Measurements from ENCODE around the gene PIMREG. TPM values are rescaled to one million over a fixed set of nuclear protein-coding genes. Genes with fewer than 3 reads are reported as not detected.
A peak's percentile ranks its signal among the peaks of the same experiment; 100 is the strongest.

PIMREG gene
- total RNA-seq, 3 donors from 2014 or later, result 0.95 to 13.0 (median 3.2) TPM

DNA sequence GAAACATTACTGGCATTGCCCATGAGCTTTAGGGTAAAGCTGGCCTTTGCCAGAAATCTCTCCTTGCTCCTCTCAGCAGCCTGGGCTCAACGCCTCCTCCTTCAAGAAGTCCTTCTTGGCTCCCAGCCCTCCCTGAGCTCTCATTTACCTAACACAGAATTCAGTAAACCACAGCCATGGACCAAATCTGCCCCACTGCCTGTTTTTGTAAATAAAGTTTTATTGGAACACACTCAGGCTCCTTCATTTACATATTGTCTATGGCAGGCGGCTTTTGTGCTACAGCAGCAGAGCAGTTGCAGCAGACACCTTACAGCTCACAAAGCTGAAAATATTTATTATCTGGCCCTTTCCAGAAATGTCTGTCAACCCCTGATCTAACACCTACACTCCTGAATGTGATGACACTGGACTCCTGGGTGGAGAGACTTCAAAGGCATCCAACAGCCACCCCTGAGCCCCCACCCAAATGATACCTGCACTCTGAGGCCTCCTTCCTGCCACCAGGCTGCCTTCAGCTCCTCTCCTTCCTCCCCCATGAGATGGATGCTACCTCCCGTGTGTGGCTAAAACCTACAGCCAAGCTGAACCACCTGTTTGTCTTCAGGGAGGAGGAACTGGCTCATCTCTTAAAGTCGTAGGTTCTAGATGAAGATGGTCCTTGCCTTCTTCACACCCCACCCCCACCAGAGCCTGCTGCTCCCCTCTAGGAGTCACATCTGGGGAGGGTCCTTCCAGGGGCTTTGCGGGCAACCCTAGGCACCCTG is 41.6 kb downstream of the PIMREG start:
- DNase-seq (peak in 1 of 3 donors; percentile 7), ATAC-seq (no peak)
- H3K36me3 ChIP-seq (ENCODE audit: low read depth), result no peaks in the 10 kb centered on the region
- no peaks in the 10 kb centered on the region for H3K9me3 ChIP-seq
- TF ChIP-seq, protein P1, sequence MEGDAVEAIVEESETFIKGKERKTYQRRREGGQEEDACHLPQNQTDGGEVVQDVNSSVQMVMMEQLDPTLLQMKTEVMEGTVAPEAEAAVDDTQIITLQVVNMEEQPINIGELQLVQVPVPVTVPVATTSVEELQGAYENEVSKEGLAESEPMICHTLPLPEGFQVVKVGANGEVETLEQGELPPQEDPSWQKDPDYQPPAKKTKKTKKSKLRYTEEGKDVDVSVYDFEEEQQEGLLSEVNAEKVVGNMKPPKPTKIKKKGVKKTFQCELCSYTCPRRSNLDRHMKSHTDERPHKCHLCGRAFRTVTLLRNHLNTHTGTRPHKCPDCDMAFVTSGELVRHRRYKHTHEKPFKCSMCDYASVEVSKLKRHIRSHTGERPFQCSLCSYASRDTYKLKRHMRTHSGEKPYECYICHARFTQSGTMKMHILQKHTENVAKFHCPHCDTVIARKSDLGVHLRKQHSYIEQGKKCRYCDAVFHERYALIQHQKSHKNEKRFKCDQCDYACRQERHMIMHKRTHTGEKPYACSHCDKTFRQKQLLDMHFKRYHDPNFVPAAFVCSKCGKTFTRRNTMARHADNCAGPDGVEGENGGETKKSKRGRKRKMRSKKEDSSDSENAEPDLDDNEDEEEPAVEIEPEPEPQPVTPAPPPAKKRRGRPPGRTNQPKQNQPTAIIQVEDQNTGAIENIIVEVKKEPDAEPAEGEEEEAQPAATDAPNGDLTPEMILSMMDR (IDR thresholded peaks at IDR 0.05), result no peak
- intact Hi-C loops (cut with DNase I, micrococcal nuclease), result no loop called here
- H3K4me1 ChIP-seq (ENCODE audit: low read depth), result no peaks in the 10 kb centered on the region
- no peak overlapping the region for H3K4me3 ChIP-seq

DNA sequence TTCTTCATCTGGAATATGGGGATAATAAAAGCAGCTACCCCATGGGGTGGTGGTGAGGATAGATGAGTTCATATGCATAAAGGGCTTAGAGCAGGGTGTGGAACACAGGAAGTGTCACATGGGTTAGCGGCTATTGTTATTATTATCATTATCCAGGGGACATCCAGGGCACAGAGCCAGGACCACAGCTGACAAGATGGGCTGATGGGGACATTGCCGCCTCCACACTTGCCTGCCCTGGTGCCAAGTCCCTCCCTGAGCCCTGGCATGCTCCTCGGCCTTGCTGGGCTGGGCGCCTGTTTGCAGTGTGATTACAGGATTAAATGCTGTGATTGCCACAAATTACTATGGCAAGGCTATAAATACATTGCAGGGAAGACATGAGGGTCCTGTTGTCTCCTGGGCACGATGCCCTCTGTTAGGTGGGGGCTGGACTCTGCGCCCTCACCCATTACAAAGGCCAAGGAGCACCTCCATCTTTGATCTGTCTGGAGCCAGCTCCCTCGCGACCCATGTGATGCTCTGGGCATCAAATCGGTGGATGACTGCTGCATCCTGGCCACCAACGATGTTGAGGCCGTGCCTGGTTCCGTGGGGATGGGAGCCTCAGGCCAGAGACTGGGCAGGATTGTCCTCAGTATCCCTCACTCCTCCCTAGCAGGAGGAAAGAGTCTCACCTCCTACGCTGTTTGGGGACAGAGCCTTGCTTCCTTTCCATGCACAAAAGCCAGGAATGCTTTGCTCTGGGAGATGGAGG is 43.2 kb downstream of the PIMREG start:
- no peaks in the 10 kb centered on the region for H3K4me1 ChIP-seq (ENCODE audit: low read depth)
- TF ChIP-seq, protein P1 (IDR thresholded peaks at IDR 0.05), result no peak
- ATAC-seq (no peak), DNase-seq (peak in 1 of 3 donors; percentile 40)
- H3K9me3 ChIP-seq, result no peaks in the 10 kb centered on the region
- H3K4me3 ChIP-seq, result no peak overlapping the region
- no peaks in the 10 kb centered on the region for H3K36me3 ChIP-seq (ENCODE audit: low read depth)
- intact Hi-C loops (cut with DNase I, micrococcal nuclease), result no loop called here

DNA sequence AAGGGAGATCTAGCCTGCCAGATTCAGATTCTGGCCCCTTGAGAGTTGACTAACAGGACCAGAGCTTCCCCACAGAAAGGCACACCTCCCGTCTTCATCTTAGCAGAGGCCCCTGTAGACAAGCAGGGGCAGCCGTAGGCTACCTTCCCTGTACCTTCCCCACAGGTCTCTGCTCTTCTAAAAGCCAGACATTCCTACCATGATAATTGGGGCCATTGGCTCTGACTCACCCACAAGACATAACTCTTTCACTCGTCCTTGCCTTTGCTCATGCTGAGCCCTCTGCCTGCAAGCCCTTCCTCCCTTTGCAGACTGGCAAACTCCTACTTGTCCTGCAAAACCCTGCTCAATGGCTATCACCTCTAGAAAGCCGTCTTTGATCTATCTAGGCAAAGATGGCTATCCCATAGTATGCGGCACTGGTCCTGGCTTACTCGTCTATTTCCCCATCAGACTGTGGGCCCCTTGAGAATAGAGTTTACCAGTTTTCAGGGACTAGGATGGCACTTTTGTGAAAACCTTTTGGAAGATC is 43.8 kb downstream of the PIMREG start:
- H3K9me3 ChIP-seq, result no peaks in the 10 kb centered on the region
- intact Hi-C loops (cut with DNase I, micrococcal nuclease), result no loop called here
- TF ChIP-seq, protein P1 (IDR thresholded peaks at IDR 0.05), result no peak
- H3K4me1 ChIP-seq (ENCODE audit: low read depth), result no peaks in the 10 kb centered on the region
- DNase-seq (peak in 1 of 3 donors; percentile 1), ATAC-seq (no peak)
- no peaks in the 10 kb centered on the region for H3K36me3 ChIP-seq (ENCODE audit: low read depth)
- no peak overlapping the region for H3K4me3 ChIP-seq

DNA sequence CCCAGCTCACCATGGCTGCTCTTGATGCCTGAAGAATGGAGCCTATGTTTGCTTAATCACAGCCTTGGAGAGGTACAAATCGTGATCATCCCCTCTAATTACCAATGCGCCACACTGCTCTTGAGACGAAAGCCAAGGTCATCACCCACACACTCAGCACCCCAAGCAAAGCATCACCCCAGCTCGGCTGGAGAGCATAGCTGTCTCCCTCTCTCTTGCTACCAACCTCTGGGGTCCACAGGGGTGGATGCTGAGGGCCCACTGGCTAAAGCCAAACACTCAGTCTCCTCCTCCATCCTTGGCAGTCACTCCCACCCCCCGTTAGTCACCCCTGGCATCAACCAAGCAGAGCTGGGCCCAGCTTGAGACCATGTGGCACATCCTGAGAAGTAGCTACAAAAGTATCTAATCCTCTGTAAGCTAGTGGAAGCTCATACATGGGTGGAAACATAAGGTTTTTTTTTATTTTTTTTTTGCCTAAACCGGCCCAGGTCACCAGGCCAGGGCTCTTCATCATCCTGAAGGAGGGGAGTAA is 44.8 kb downstream of the PIMREG start:
- ATAC-seq (no peak), DNase-seq (peak in 2 of 3 donors; percentile 5 to 12)
- H3K36me3 ChIP-seq (ENCODE audit: low read depth), result no peaks in the 10 kb centered on the region
- TF ChIP-seq, protein P1 (IDR thresholded peaks at IDR 0.05), result no peak
- intact Hi-C loops (cut with DNase I, micrococcal nuclease), result no loop called here
- H3K4me1 ChIP-seq (ENCODE audit: low read depth), result peaks cover 4% of the 10 kb centered on the region
- H3K4me3 ChIP-seq, result no peak overlapping the region
- no peaks in the 10 kb centered on the region for H3K9me3 ChIP-seq

DNA sequence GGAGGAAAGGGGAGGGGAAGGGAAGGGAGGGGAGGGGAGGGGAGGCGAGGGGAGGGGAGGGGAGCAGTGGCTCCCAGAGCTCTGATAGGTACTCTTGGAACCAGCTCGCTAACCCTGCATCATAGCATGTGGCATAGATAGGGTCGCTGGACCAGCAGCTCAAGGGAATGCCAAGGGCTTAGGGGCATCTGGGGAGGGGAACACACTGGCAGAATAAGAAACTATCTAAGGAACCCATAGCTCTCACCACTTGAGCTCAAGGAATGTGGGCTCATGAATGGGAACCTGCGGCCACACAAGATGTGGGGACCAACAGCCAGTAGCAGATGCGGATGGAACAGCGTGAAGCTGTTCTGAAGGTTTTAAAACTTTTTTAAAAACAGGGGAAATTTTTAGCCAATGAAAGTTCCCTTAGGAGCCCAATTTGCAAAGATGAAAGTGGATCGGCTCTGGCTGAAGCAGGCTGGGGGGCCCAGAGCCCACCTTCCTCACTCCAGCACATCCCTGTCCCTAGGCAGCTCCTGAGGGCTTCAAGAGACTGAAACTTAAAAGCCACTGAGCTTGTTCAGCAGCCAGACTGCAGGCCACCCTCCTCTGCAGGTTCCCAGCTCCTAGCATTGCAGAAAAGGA is 46.9 kb downstream of the PIMREG start:
- H3K9me3 ChIP-seq, result no peaks in the 10 kb centered on the region
- TF ChIP-seq, protein P1 (IDR thresholded peaks at IDR 0.05), result no peak
- ATAC-seq, result no peak
- intact Hi-C loops (cut with DNase I, micrococcal nuclease), result no loop called here
- DNase-seq, result peak in 1 of 3 donors; percentile 8
- no peak overlapping the region for H3K4me3 ChIP-seq
- peaks cover 13% of the 10 kb centered on the region for H3K4me1 ChIP-seq (ENCODE audit: low read depth)
- no peaks in the 10 kb centered on the region for H3K36me3 ChIP-seq (ENCODE audit: low read depth)
